ENCODE data around the gene SPATC1L.
"Not testable (repeated sequence)": the region's sequence is repeated elsewhere in the genome, so short reads cannot be mapped to it uniquely, and the experiment has no call there.

SPATC1L gene

DNA sequence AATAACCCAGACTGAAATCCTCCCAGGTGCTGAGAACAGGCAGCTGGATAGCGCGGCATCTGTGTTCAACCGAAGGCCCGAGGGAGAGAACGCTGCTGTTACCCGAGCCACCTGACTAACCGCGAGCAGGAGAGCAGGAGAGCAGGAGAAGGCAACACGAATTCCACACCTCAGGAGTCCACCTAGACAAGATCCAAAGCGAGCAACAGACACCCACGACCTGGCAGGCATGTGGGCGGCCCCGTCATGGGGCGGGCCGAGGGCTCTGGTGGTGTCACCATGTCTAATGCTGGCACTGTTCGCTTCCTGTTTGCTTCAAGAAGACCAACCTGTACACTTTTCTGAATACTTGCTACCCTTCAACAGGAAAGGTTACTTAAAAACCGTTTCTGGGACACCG, 20.9 kb upstream of the SPATC1L start:
- Histone ChIP-seq H3K9me3 (ENCODE audit: control insufficient read depth, low read length) (no peaks in the 10 kb centered on the region), H3K4me3 (ENCODE audit: low read length) (no peak overlapping the region), H3K4me1 (ENCODE audit: control insufficient read depth, insufficient read depth, low read length) (no peaks in the 10 kb centered on the region), H3K36me3 (ENCODE audit: control insufficient read depth, insufficient read depth, low read length) (no peaks in the 10 kb centered on the region), H3K9ac (ENCODE audit: low read length) (no peak overlapping the region), H3K27me3 (ENCODE audit: control insufficient read depth, insufficient read depth, low read length) (no peaks in the 10 kb centered on the region)

GRCh38 chr21:46203203-46203600, 18.9 kb upstream of the SPATC1L start:
- no peak overlapping the region for H3K9ac ChIP-seq (ENCODE audit: low read length)
- H3K4me3 ChIP-seq (ENCODE audit: low read length), result no peak overlapping the region
- H3K9me3 ChIP-seq (ENCODE audit: control insufficient read depth, low read length), result no peaks in the 10 kb centered on the region
- H3K27me3 ChIP-seq (ENCODE audit: control insufficient read depth, insufficient read depth, low read length), result no peaks in the 10 kb centered on the region
- no peaks in the 10 kb centered on the region for H3K4me1 ChIP-seq (ENCODE audit: control insufficient read depth, insufficient read depth, low read length)
- no peaks in the 10 kb centered on the region for H3K36me3 ChIP-seq (ENCODE audit: control insufficient read depth, insufficient read depth, low read length)

DNA sequence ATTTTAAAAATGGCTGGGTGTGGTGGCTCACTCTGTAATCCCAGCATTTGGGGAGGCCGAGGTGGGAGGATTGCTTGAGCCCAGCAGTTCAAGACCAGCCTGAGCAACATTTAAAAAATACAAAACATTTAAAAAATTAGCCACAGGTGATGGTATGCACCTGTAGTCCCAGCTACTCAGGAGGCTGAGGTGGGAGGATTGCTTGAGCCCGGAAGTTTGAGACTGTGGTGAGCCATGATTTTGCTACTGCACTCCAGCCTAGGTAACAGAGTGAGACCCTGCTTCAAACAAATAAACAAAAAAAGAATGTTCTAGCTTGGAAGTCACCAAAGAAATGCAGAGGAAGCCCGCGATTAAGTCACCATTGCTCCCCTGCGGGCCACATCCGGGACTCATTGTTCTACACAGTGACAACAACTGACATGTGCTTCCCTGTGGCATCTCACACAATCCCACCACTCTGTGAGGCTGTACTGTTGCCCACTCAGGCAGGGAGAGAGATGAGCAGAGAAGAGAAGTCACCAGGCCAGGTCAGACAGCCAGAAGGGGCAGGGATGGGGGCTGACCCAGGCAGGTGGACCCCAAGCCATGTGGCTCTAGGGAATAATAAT, 18.4 kb upstream of the SPATC1L start:
- no peak overlapping the region for H3K9ac ChIP-seq (ENCODE audit: low read length)
- H3K4me3 ChIP-seq (ENCODE audit: low read length), result no peak overlapping the region
- no peaks in the 10 kb centered on the region for H3K4me1 ChIP-seq (ENCODE audit: control insufficient read depth, insufficient read depth, low read length)
- no peaks in the 10 kb centered on the region for H3K9me3 ChIP-seq (ENCODE audit: control insufficient read depth, low read length)
- no peaks in the 10 kb centered on the region for H3K36me3 ChIP-seq (ENCODE audit: control insufficient read depth, insufficient read depth, low read length)
- H3K27me3 ChIP-seq (ENCODE audit: control insufficient read depth, insufficient read depth, low read length), result no peaks in the 10 kb centered on the region

DNA sequence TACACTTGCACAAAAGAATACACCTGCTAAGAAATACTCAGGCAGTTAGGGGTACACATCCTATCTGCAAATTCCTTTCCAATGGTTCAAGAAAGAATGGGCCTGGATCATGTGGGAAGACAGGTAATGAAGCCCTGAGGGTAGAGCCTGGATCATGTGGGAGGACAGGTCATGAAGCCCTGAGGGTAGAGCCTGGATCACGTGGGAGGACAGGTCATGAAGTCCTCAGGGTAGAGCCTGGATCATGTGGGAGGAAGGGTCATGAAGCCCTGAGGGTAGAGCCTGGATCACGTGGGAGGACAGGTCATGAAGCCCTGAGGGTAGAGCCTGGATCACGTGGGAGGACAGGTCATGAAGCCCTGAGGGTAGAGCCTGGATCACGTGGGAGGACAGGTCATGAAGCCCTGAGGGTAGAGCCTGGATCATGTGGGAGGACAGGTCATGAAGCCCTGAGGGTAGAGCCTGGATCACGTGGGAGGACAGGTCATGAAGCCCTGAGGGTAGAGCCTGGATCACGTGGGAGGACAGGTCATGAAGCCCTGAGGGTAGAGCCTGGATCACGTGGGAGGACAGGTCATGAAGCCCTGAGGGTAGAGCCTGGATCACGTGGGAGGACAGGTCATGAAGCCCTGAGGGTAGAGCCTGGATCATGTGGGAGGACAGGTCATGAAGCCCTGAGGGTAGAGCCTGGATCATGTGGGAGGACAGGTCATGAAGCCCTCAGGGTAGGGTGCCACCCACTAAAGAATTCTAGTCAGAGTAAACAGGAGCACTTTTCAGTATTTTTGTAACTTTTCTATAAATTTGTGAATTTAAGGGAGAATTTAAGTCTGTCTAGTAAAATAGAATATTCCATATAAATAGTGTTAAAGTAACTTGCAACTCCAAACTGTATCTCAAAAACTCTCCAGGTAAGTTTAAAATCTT, 16.9 kb upstream of the SPATC1L start:
- H3K4me1 ChIP-seq (ENCODE audit: control insufficient read depth, insufficient read depth, low read length); H3K36me3 ChIP-seq (ENCODE audit: control insufficient read depth, insufficient read depth, low read length); H3K9me3 ChIP-seq (ENCODE audit: control insufficient read depth, low read length); H3K27me3 ChIP-seq (ENCODE audit: control insufficient read depth, insufficient read depth, low read length); H3K9ac ChIP-seq (ENCODE audit: low read length); H3K4me3 ChIP-seq (ENCODE audit: low read length): not testable (repeated sequence)

GRCh38 chr21:46199436-46200373, 15.4 kb upstream of the SPATC1L start:
- Histone ChIP-seq H3K4me3 (ENCODE audit: low read length) (no peak overlapping the region), H3K27me3 (ENCODE audit: control insufficient read depth, insufficient read depth, low read length) (no peaks in the 10 kb centered on the region), H3K9me3 (ENCODE audit: control insufficient read depth, low read length) (no peaks in the 10 kb centered on the region), H3K4me1 (ENCODE audit: control insufficient read depth, insufficient read depth, low read length) (no peaks in the 10 kb centered on the region), H3K36me3 (ENCODE audit: control insufficient read depth, insufficient read depth, low read length) (no peaks in the 10 kb centered on the region), H3K9ac (ENCODE audit: low read length) (no peak overlapping the region)

DNA sequence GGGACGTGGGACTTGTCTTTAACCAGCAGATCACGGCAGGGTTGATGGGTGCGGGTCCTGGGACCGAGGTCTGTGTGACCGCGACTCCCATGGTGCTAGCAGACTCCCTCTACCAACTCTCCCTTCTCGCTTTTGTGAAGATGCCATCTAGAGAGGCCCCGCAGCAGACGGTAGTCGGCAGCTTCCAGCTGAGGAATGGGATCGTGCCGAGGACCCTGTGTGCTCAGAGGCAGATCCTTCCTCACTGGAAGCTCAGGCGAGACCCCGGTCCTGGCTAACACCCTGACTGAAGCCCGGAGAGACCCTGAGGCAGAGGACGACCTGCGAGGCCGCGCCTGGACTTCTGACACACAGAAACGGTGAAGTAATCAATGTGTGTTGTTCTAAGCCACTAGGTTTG, 12.5 kb upstream of the SPATC1L start:
- Histone ChIP-seq H3K27me3 (ENCODE audit: control insufficient read depth, insufficient read depth, low read length) (no peaks in the 10 kb centered on the region), H3K9ac (ENCODE audit: low read length) (no peak overlapping the region), H3K4me3 (ENCODE audit: low read length) (no peak overlapping the region), H3K36me3 (ENCODE audit: control insufficient read depth, insufficient read depth, low read length) (peaks cover 7% of the 10 kb centered on the region), H3K4me1 (ENCODE audit: control insufficient read depth, insufficient read depth, low read length) (no peaks in the 10 kb centered on the region), H3K9me3 (ENCODE audit: control insufficient read depth, low read length) (no peaks in the 10 kb centered on the region)

GRCh38 chr21:46195595-46196195, 11.4 kb upstream of the SPATC1L start:
- H3K27me3 ChIP-seq (ENCODE audit: control insufficient read depth, insufficient read depth, low read length), result no peaks in the 10 kb centered on the region
- H3K4me1 ChIP-seq (ENCODE audit: control insufficient read depth, insufficient read depth, low read length), result no peaks in the 10 kb centered on the region
- no peaks in the 10 kb centered on the region for H3K9me3 ChIP-seq (ENCODE audit: control insufficient read depth, low read length)
- no peak overlapping the region for H3K4me3 ChIP-seq (ENCODE audit: low read length)
- no peak overlapping the region for H3K9ac ChIP-seq (ENCODE audit: low read length)
- peaks cover 9% of the 10 kb centered on the region for H3K36me3 ChIP-seq (ENCODE audit: control insufficient read depth, insufficient read depth, low read length)

DNA sequence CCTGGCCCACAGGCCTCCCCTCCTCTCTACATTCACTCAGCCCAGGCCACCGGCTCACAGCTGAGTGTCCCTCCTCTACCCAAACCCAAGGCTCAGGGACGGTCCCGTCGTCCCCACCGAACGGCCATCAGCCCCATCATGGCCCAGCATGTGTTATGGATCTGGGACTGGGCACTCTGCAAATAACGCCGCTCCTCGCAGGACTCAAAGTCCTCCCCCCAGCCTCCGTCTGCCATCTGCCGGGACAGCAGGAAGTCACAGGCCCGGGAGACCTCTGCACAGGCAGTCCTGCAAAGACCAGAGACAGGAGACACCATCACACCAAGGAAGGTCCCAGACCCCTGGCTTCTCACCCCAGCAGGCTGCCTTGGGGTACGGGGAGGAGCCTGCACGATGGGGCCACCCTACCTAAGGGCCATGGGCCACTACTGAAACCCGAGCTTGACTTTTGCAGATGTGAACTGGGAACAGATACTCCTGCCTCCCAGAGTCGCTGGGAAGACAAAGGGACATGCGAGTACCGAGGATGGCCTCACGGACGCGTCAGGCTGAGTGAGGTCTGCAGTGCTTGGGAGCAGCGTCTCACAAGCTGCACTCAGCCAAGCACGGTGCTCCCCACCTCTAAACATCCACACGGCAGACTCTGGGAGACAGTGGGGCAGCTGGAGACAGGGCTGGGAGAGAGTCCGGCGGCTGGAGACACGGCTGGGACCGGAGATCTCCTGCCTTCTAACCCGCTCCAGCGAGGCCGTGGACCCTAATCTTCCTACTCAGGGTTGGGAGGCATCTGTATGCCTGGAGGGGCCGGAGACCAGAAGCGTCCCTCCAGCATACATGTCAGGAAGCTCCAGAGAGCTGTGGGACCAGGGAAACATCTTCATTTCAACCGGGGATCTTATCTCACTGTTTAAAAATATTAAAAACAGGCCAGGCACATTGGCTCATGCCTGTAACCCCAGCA, 10.4 kb upstream of the SPATC1L start:
- no peaks in the 10 kb centered on the region for H3K27me3 ChIP-seq (ENCODE audit: control insufficient read depth, insufficient read depth, low read length)
- no peak overlapping the region for H3K9ac ChIP-seq (ENCODE audit: low read length)
- peaks cover 9% of the 10 kb centered on the region for H3K36me3 ChIP-seq (ENCODE audit: control insufficient read depth, insufficient read depth, low read length)

DNA sequence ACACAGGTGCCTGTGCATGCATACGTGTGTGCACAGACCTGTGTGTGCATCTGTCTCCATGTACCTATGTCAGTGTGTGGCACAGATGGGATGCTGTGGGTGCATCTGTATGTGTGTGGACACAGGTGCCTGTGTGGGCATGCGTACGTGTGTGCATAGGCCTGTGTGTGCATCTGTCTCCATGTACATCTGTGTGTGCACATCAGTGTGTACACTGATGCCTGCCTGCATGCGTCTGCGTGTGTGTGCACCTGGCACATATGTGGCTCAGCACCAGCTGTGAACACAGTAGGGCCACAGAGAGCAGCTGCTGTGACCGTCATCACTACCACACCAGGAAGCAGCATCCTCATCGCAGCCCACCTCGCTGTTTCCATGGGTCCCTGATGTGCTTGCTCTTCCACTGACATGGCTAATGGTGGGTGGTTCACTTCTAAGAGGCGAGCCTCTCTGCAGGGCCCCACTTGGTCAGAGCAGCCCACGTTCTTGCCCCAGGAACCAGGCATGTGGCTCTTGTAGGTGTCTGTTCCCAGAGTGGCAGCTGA, 9.6 kb upstream of the SPATC1L start:
- H3K4me1 ChIP-seq (ENCODE audit: control insufficient read depth, insufficient read depth, low read length), result peaks cover 6% of the 10 kb centered on the region
- H3K9me3 ChIP-seq (ENCODE audit: control insufficient read depth, low read length), result no peaks in the 10 kb centered on the region
- peaks cover 9% of the 10 kb centered on the region for H3K36me3 ChIP-seq (ENCODE audit: control insufficient read depth, insufficient read depth, low read length)
- H3K27me3 ChIP-seq (ENCODE audit: control insufficient read depth, insufficient read depth, low read length), result no peaks in the 10 kb centered on the region
- H3K4me3 ChIP-seq (ENCODE audit: low read length), result no peak overlapping the region
- no peak overlapping the region for H3K9ac ChIP-seq (ENCODE audit: low read length)

More for the DNA sequence above, 10.4 kb upstream of the SPATC1L start:
- no peak overlapping the region for H3K4me3 ChIP-seq (ENCODE audit: low read length)
- no peaks in the 10 kb centered on the region for H3K9me3 ChIP-seq (ENCODE audit: control insufficient read depth, low read length)
- peaks cover 6% of the 10 kb centered on the region for H3K4me1 ChIP-seq (ENCODE audit: control insufficient read depth, insufficient read depth, low read length)

DNA sequence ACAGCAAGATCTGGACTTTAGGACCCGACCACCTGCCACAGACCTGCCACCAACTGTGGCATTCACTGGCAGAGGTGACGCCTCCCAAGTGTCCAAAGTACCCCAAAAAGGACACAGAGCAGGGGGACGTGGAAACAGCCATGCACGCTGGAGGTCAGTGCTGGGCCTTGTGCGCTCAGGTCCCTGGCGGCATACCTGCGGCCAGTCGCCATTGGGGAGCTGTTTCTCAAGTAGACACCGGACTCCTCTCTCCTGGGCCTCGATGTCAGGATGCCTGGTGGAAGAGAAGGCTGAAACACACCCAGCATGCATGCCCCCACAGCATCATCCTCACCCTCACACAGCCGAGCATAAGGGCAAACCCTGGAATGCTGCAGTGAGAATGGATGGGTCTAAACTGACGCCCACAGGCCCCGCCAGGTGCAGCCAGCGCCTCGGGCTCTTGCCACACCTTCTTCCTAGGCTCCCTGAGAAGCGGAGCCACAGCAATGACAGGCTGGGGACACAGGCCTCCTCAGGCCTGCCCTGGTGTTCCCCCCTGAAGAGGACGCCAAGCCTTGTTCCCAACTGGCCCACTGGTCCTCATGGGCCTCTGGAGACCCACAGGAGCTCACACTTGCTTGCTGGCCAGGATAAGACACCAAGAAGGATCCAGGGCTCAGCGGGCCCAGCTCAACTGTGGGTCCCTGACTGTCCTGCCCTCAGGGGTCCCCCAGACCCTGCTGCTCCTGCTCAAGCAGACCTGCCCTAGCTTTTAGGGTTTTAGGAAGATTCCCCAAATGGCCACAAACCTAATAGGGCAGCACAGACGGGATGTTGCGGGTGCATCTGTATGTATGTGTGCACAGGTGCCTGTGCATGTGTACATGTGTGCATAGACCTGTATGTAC, 7.7 kb upstream of the SPATC1L start:
- peaks cover 9% of the 10 kb centered on the region for H3K36me3 ChIP-seq (ENCODE audit: control insufficient read depth, insufficient read depth, low read length)
- H3K9ac ChIP-seq (ENCODE audit: low read length), result no peak overlapping the region
- peaks cover 13% of the 10 kb centered on the region for H3K4me1 ChIP-seq (ENCODE audit: control insufficient read depth, insufficient read depth, low read length)

More for the DNA sequence above, 7.7 kb upstream of the SPATC1L start:
- no peaks in the 10 kb centered on the region for H3K27me3 ChIP-seq (ENCODE audit: control insufficient read depth, insufficient read depth, low read length)
- no peaks in the 10 kb centered on the region for H3K9me3 ChIP-seq (ENCODE audit: control insufficient read depth, low read length)
- no peak overlapping the region for H3K4me3 ChIP-seq (ENCODE audit: low read length)
